ELF-1 (cell line): Measurements from ENCODE around the gene PPARD.

Source experiments
- DNase-seq: peaks from one replicate; pipeline ENCODE4 v3.0.0-alpha.2; 2016; ENCODE audit warnings: low read depth, low spot score

The PPARD gene

DNA sequence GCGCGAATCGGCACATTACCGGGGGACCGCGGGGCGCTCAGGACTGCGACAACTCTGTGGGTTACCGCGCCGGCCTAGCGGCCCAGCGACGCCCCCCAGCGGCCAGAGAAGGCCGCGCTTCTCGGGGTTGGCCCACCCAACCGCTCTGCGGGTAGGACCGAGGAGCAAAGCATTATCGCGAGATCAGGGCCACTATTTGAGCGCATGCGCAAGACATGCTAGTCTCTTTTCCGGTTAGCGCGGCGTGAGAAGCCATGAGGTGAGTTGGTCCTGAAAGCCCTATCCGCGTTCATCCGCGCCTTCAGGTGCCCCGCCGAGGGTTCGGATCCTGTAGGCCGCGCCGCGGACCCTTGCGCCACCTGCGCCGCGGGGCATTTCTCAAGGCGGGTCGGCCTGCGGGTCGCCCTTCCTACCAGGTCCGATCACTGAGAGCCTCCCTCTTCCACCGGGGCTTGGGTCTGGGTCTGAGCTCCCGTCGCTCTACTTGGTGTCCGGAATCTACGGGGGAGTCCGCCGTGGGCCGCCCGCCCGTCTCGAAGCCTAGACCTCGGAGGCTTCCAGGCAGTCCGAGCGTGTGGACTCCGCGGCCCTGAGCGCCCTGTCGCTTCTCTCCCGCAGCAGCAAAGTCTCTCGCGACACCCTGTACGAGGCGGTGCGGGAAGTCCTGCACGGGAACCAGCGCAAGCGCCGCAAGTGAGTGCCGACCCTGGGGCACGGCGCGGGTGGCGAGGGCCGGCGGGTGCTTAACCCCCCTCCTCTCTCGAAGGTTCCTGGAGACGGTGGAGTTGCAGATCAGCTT is 126.0 kb downstream of the PPARD start, which contains the start of gene RPL10A:
Gene RPL10A, plus strand, starts transcription at position 221 of the 799 bp plus-strand sequence. Its CDS starts 34 bp downstream, at position 255.
- DNase-seq: peak; percentile 97

DNA sequence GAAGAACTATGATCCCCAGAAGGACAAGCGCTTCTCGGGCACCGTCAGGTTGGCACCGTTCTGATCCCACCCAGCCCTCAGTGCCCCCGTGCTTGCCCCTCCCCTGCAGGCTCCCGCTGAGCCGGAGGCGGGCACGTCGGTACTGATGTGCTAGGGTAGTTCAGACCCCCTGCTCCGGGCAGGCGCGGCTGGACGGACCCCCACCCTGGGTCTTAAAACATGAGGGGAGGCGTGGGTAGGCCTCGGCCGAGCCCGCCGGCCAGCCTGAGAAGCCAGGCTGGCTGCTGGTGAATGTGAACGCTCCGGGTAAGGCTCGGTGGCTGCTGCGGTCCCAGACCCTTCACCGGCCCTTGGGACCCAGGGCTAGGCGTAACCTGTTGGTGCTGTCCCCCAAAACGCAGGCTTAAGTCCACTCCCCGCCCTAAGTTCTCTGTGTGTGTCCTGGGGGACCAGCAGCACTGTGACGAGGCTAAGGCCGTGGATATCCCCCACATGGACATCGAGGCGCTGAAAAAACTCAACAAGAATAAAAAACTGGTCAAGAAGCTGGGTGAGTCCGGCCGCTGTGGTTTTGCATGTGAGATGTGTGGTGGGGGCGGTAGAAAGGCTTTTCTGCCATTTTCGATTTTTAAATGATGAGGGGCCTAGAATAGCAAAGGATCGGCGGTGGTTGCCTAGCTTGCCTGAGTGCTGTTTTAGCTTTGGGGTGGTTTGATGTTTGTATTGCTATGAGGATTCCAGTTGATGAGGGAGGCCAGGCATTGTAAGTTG is 126.8 kb downstream of the PPARD start:
- no peak for DNase-seq

DNA sequence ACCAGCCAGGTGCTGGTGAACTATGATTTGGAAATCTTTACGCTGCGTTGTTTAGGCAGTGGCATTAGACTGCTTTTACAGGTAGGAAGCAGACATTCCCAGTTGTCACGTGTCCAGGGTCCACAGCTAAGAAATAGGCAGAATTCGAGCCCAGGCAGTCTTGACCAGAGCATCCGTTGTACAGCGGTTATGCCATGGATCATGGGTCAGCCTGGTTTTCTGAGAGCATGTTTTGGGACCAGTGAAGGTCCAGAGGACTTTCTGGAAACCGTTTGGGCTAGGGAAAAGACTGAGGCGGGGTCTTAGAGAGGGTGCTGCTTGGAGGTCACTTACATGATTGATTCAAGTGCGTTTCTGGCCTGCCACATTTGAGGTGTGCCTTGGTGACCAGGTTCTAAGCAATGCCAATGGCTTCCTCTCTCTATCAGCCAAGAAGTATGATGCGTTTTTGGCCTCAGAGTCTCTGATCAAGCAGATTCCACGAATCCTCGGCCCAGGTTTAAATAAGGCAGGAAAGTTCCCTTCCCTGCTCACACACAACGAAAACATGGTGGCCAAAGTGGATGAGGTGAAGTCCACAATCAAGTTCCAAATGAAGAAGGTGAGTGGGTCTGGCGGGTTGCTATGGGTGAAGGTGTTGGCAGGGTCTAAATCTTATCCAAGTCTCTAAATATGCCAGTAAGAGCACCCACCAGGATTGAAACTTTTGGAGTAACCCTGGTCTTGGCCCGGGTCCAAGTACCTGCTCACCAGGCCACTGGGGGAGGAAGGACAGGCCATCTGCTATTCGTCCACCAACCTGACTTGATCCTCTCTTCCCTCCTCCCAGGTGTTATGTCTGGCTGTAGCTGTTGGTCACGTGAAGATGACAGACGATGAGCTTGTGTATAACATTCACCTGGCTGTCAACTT is 127.6 kb downstream of the PPARD start:
- DNase-seq: peak; percentile 49

DNA sequence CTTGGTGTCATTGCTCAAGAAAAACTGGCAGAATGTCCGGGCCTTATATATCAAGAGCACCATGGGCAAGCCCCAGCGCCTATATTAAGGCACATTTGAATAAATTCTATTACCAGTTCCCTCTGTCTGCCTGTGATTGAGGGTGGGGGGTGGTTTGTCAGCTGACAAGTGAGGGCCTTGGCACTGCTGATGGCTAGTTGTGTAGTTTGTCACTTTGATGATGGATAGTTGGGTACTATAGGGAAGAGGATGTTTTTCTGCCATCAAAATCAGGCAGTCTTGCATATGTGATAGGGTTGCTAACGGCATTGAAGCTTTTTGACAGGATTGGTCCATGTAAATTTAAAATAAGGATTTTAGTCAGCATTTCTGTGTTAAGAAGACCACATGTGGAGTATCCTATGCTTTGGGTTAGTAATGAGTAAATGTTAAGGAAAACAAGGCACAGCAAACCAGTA is 128.3 kb downstream of the PPARD start:
- peak; percentile 34 for DNase-seq

DNA sequence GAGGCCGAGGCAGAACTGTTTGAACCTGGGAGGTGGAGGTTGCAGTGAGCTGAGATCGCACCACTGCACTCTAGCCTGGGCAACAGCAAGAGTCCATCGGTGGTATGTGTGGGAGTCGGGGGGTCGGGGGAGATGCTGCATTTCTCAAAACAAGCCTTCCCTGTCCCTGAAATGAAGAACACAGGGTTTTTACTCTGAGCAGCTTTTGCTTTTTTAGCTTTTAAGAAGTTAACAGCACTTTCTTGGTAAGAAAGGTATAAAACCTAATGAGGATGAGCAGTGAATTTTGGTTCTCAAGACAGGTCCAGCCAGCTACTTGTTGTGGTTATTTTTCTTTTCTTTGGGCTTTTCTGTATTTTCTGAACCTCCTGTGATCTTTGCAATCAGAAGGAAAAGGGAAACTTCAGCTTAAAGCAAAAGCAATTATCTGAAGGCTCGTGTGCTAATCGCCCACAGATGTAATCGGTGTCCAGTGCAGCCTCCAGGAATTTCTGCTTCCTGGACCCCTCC is 129.5 kb downstream of the PPARD start:
- DNase-seq: no peak

DNA sequence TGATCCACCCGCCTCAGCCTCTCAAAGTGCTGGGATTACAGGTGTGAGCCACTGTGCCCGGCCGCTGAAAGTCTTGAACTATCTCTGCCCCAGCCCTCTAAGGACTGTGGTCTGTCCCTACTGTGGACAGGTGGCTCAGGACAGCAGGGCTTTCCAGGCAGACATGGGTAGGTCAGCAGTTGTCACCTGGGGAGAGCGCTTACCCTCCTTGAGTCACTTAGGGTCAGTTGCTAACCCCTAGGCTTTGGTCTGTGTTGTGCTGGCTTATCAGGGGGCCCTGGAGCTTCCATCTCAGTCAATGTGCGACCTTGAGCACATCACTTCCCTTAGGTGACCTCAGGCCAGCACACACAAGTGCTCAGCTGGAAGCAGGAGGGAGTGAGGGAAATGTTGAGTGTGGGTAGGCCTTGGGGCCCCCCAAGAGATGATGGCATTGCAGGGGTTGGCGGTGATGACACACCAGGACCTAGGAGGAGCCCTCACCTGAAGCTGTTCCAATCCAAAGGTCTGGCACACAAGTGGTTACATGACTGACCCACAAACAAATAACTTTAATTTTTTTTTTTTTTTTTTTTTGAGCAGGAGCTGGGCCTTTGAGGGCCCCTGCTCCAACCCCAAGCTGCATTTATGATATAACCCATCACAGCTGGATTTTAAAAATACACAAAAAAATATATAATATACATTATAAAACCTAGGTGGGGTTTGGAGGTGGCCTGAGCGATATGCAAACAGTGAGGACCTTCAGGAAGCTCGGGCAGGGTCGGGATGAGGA is 130.9 kb downstream of the PPARD start:
- peak; percentile 53 for DNase-seq

DNA sequence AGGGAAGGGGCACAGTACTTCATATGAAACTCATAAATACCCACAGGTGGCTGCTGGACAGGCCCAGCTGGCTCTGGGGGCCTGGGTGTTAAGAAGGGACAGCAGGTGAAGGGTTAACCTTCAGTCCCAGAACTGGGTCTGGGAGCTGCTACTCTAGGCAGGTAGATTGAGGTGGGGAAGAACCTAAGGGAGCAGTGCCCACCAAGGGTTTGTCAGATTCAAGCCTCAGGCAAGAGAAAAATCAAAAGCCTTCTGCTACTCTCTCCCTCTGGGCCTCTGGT is 131.4 kb downstream of the PPARD start:
- DNase-seq: no peak

DNA sequence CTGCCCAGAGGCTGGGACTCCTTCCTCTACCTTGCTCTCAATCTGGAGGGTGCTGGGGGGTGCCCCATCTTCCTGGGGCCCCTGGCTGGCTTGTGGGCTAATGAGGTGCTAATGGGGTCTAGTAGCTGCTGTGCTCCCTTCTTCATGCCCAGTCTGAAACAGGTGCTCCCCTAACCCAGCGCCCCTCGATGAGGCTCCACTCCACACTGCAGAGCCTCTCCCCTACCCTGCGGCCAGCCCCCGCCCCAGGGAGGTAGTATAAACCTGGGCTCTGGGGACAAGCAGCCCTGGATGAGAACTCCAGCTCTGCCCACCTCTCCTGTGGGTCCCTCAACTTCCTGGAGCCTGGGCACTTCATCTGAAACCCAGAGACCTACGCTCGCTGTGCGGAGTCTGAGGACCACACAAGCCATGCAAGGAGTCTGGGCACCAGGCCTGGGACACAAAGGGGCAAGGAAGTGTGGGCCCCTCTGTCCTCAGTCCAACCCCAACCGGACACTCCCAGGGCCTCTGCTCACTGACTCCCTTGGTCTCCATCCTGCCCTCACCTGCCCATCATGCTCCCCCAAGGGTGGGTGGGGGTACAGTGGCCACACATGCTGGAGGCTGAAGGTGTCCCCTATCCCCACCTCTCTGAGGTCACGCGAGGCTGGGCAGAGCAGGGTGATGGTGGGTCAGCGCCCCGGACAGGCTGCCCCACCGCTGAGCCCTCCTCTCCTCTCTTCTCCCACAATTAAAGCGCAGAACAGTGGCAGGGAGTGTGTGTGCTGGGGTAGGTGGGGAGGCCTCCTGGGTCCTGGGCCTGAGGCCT is 132.0 kb downstream of the PPARD start:
- peak; percentile 63 for DNase-seq

DNA sequence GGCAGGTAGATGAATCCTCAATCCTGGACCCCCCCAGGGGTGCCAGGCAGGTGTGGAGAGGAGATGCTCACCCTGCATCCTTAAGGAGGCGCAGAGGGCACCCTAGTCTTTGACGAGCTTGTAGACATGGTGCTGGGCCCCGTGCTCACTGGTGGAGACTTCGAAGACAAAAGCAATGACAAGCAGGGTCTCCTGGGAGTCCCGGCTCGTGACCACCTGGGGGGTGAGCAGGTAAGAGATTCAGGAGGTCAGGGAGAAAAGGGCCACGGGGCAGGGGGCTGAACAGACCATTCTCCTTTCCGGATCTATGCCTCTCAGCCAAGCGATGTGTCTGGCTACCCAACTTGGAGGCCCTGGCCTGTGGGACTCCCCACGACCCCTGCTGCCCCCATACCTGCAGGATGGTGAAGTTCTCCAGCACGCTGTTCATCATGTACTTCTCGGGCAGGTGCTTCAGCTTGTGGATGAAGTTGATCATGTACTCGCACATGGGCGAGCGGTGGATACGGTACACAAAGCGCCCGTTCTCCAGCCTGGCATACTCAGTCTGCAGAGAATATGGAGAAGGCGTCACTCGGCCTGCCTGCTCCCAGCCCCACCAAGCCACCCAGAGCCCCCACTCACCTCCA is 132.7 kb downstream of the PPARD start:
- peak; percentile 35 for DNase-seq

DNA sequence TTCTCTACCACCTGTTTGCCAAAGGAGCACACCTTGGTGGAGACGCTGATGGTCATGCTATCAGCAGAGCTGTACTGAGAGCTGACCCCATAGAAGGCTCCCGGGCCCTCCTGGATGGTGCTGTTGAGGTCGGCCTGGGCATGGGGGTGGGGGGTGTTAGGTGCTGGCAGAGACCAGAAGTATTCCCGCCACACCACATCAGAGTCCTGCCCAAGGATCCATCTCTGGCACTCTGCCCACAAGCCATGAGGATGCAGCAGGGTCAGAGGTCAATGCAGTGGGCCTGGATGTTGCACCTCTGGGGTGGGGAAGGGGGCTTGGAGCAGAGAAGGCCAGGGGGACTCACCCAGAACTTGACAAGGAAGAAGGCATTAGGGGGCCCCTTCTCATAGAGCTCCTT is 133.2 kb downstream of the PPARD start:
- no peak for DNase-seq

DNA sequence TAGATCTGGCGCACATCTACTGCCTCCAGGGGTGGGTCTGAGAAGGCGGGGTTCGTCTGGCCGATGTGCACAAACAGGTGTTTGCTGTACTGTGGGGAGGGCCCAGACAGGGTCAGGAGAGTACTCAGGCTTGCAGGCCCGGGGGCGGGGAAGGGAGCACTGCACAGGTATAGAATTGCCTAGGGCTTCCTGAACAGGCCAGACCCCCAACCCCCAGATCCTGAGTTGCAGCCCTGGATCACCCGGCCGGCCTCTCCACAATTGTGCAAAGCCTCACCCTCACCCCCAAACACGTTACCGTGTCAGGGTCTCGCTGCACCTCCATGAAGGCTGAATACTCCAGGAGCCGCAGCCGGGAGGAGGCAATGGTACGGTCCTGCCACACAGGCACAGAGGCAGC is 133.6 kb downstream of the PPARD start:
- DNase-seq: no peak

DNA sequence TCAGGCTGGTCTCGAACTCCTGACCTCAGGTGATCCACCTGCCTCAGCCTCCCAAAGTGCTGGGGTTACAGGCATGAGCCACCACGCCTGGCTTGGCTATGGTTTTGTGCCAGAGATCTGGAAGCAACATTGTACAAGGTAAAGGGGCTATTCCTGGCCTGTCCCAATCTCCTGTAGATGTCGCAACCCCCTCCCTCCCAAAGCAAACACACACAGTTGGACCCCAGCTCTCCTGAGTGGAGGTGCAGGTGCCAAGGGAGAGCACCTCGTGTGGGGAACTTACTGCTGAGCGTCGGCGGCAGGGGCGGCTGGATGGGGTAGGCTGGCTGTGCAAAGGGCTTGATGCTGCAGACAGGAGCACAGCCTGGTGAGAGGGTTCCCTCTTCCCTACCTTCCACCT is 134.7 kb downstream of the PPARD start:
- DNase-seq: no peak
